Left ventricle myocardium inferior (tissue), 1 donor: ENCODE results near the gene LIM2. TPM values are rescaled to one million over a fixed set of nuclear protein-coding genes. Genes with fewer than 3 reads are reported as not detected.

Source experiments
- DNase-seq: peaks from one replicate; pipeline ENCODE4 v3.0.0-alpha.2; 2020
- H3K27ac ChIP-seq: fragments of 200-600 bp; replicated peaks from 2 replicates; pipeline ENCODE4 v1.8.0; 2021
- H3K27me3 ChIP-seq: fragments of 200-600 bp; 2 replicates; pipeline ENCODE4 v1.8.0; 2021; ENCODE audit warnings: low read depth
- H3K36me3 ChIP-seq: fragments of 200-600 bp; 2 replicates; pipeline ENCODE4 v1.8.0; 2021
- H3K4me1 ChIP-seq: fragments of 200-600 bp; 2 replicates; pipeline ENCODE4 v1.8.0; 2021
- H3K4me3 ChIP-seq: fragments of 200-600 bp; 2 replicates; pipeline ENCODE4 v1.8.0; 2021; ENCODE audit warnings: mild to moderate bottlenecking, moderate library complexity
- H3K9me3 ChIP-seq: fragments of 200-600 bp; replicated peaks from 2 replicates; pipeline ENCODE4 v1.8.0; 2021
- CTCF ChIP-seq: fragments of 200-600 bp; IDR thresholded peaks from 2 replicates; pipeline ENCODE4 v1.8.0; 2021; ENCODE audit warnings: antibody characterized with exemption, mild to moderate bottlenecking, borderline replicate concordance
- intact Hi-C: fragments of 100-400 bp; cut with micrococcal nuclease; formaldehyde crosslinking; loops from one replicate; pipeline ENCODE4 v1.11.0; 2022
- total RNA-seq: library from RNA; stranded (reverse); fragmentation: NEBNext Ultra II Directional; extraction: Animal tissue kit (Norgen Biotek cat#: 25700); gene quantifications from one replicate; pipeline ENCODE4 v1.2.1, GENCODE V29; 2021
- donor health status: DM: no; HTN: yes; CAD: no; lungs with severe emphysema.

LIM2 gene
- total RNA-seq, 1 donor from 2014 or later = not detected

GRCh38 chr19:51391073-51391611, 3.4 kb upstream of the LIM2 start:
- DNase-seq = no peak
- Histone ChIP-seq H3K9me3 (no peaks in the 10 kb centered on the region), H3K27me3 (peaks cover 18% of the 10 kb centered on the region), H3K4me1 (peaks cover 10% of the 10 kb centered on the region), H3K4me3 (no peak overlapping the region), H3K36me3 (no peaks in the 10 kb centered on the region), H3K27ac (no peak overlapping the region)
- no peak for TF ChIP-seq CTCF
- intact Hi-C loops = no loop called here

- peaks cover 18% of the 10 kb centered on the region for H3K27me3 ChIP-seq
- DNase-seq = no peak
- no peaks in the 10 kb centered on the region for H3K9me3 ChIP-seq
- no peak overlapping the region for H3K27ac ChIP-seq
- peaks cover 4% of the 10 kb centered on the region for H3K4me1 ChIP-seq
- H3K36me3 ChIP-seq = no peaks in the 10 kb centered on the region
- no peak for TF ChIP-seq CTCF
- intact Hi-C loops = no loop called here
- no peak overlapping the region for H3K4me3 ChIP-seq
These were observed 1.4 kb upstream of the LIM2 start for GRCh38 chr19:51389143-51389542.

GRCh38 chr19:51386882-51387520, 773 bp downstream of the LIM2 start:
- no peaks in the 10 kb centered on the region for H3K4me1 ChIP-seq
- no peaks in the 10 kb centered on the region for H3K9me3 ChIP-seq
- no peak for TF ChIP-seq CTCF
- peaks cover 18% of the 10 kb centered on the region for H3K27me3 ChIP-seq
- H3K4me3 ChIP-seq = no peak overlapping the region
- no peak for DNase-seq
- no peak overlapping the region for H3K27ac ChIP-seq
- intact Hi-C loops = no loop called here
- H3K36me3 ChIP-seq = no peaks in the 10 kb centered on the region

- Histone ChIP-seq H3K27ac (no peak overlapping the region), H3K4me1 (no peaks in the 10 kb centered on the region), H3K36me3 (no peaks in the 10 kb centered on the region), H3K9me3 (peaks cover 7% of the 10 kb centered on the region), H3K4me3 (no peak overlapping the region), H3K27me3 (no peaks in the 10 kb centered on the region)
- no peak for TF ChIP-seq CTCF
- no peak for DNase-seq
- intact Hi-C loops = no loop called here
These were observed 5.8 kb downstream of the LIM2 start for GRCh38 chr19:51382004-51382403.

GRCh38 chr19:51380379-51380778, 7.4 kb downstream of the LIM2 start:
- no peak for DNase-seq
- H3K4me3 ChIP-seq = no peak overlapping the region
- no peaks in the 10 kb centered on the region for H3K36me3 ChIP-seq
- H3K9me3 ChIP-seq = peaks cover 7% of the 10 kb centered on the region
- no peaks in the 10 kb centered on the region for H3K4me1 ChIP-seq
- no peaks in the 10 kb centered on the region for H3K27me3 ChIP-seq
- no peak for TF ChIP-seq CTCF
- no peak overlapping the region for H3K27ac ChIP-seq
- intact Hi-C loops = no loop called here
